ENCODE measurements around the gene S100P.
"Not testable (repeated sequence)": the region's sequence is repeated elsewhere in the genome, so short reads cannot be mapped to it uniquely, and the experiment has no call there.

Gene S100P

DNA sequence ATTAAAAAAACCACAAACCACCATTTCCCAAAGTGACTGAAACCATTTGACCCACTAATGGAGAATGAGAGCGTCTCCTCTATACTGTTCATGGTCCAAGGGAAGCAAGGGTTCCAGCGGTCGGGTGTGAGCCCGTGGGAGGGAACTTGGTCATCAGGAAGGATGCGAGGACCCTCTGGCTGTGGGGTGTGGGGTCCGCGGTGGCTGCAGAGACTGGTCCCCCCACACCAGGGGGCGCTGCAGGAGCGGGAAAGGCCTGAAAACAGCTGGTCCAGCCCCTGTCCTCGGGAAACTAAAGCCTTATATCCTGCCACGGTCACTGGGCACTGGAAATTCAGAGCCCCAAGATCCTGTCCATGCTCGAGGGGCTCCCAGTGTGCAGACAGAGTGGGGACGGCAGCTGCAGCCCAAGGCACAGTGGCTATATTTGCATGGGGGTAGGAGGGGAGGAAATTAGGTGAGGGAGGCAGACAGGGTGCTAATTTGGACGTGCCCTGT, 26.6 kb downstream of the S100P start:
- no peak overlapping the region for H3K4me3 ChIP-seq (ENCODE audit: low read depth, low read length)
- TF ChIP-seq CTCF (IDR thresholded peaks at IDR 0.05; ENCODE audit: low read depth, low read length): peak; percentile 94

DNA sequence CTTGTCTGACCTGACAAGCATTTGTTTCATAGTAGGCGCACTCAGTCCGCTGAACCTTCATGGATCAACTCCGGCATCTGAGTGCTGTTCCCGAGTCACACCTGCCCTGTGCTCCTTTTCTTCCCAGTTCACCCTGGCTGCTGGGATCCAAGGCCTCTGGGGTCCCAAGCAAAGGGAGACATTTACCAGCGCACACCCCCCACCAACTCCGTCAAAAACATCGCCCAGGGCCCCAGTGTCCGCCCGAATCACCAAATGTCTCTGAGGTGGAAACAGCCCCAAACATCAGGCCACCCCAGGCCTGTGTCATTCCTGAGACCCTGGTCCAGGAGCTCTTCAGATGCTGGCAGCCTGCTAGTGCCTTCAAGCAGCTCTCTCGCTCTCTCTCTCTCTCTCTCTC, 27.4 kb downstream of the S100P start:
- H3K4me3 ChIP-seq (ENCODE audit: low read depth, low read length): no peak overlapping the region
- TF ChIP-seq CTCF (IDR thresholded peaks at IDR 0.05; ENCODE audit: low read depth, low read length): no peak

- no peak for TF ChIP-seq CTCF (IDR thresholded peaks at IDR 0.05; ENCODE audit: low read depth, low read length)
- no peak overlapping the region for H3K4me3 ChIP-seq (ENCODE audit: low read depth, low read length)
Measured at GRCh38 chr4:6722891-6723290, 29.2 kb downstream of the S100P start.

DNA sequence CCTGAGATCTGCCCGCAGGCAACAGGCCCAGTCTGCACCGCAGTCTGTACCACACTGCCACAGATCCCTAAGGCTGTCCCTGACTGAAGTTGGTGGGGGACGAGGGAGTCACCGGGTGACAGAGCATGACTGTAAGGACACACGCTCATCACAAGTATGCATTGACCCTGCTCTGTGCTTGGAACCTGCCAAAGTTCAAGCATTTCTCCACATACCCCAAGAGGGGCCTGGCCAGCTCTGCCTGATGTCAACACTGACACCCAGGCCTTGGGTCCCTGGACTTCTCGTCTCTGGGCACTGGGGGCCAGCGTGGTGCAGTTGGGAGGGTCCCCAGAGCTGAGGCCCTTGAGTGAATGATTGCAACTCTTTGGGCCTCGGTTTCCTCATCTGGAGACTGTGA, 30.2 kb downstream of the S100P start:
- TF ChIP-seq CTCF (IDR thresholded peaks at IDR 0.05; ENCODE audit: low read depth, low read length): no peak
- no peak overlapping the region for H3K4me3 ChIP-seq (ENCODE audit: low read depth, low read length)

DNA sequence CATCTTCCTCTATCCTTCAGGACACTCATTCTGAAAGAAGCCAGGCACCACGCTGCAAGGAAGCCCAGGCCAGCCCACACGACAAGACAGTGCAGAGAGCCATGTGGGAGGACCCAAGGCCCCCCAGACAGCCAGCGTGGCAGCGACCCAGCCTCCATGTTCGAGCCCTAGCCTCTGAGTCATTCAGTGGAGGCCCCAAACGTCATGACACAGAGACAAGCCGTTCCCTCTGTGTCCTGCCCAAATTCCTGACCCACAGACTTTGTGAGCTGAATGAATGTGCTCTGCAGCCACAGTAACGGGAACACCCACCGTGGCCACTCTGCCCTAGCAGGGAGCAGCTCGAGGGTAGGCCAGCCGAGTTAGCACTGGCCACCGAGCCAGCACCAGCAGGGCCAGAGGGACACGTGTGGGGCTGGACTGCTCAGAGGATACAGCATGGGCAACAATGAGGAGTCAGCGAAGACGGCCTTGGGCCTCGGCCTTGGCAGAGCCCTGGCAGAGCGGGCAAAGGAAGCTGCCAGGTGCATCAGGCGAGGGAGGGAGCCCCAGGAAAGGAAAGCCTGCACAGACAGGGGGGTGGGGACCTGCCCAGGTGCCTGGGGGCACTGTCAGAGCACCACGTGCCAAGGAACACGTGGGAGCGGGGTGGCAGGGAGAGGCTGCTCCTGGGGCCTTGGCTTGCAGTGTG, 30.9 kb downstream of the S100P start:
- no peak for TF ChIP-seq CTCF (IDR thresholded peaks at IDR 0.05; ENCODE audit: low read depth, low read length)

GRCh38 chr4:6725427-6725961, 31.8 kb downstream of the S100P start:
- not testable (repeated sequence) for H3K4me3 ChIP-seq (ENCODE audit: low read depth, low read length)

More for the DNA sequence above, 30.9 kb downstream of the S100P start:
- no peak overlapping the region for H3K4me3 ChIP-seq (ENCODE audit: low read depth, low read length)

- TF ChIP-seq CTCF (IDR thresholded peaks at IDR 0.05; ENCODE audit: low read depth, low read length): no peak
- no peak overlapping the region for H3K4me3 ChIP-seq (ENCODE audit: low read depth, low read length)
Measured at GRCh38 chr4:6727081-6727942, 33.6 kb downstream of the S100P start.

Measured in WI38 (cell line).